Left kidney (tissue), 2 donors: Measurements from ENCODE around the gene HIF1AN. TPM values are rescaled to one million over a fixed set of nuclear protein-coding genes. Genes with fewer than 3 reads are reported as not detected.
"Not testable (repeated sequence)": the region's sequence is repeated elsewhere in the genome, so short reads cannot be mapped to it uniquely, and the experiment has no call there.

Source experiments
- DNase-seq: peaks from one replicate; pipeline ENCODE4 v3.0.0-alpha.2; 2013
- polyA plus RNA-seq: library from polyadenylated mRNA; unstranded; fragments of 120-200 nt; gene quantifications from one replicate; pipeline ENCODE4 v1.2.1, GENCODE V29; 2013; ENCODE audit not compliant: insufficient read length

Gene HIF1AN
- polyA plus RNA-seq, 1 donor, result 47.1 TPM

DNA sequence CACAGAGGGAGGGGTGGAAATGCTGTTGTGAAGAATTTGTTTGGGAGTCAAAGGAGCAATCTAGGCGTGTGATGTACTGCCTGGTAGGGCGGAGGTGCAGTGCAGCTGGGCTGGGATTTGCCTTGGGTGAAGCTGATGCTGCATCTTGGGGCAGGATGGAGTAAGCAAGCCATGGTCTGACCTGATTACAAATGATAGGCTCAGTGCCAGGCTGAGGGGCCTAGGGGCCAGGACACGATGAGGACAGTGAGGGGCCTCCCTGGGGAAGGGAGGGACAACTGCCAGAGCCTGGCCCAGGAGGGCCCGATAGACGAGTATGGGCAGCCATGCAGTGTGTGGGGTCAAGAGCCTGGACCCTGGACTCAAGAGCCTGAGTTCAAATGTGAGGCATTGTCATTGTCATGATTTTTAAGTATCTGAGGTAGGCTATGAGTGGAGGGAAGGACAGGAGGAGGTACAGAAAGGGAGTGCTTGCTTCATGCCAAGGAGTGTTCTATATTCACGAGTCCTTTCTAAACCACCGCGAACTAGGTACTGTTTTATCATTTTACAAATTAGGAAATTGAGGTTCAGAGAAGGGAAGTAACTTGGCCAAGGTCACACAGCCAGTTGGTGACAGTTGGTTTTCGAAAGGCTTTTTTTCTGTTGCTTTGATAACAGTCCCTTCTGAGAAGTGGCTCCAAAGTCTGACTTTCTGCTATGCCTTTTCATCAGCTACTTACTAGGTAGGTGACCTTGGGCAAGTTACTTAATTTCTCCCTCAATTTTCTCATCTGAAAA lies 29.7 kb downstream of the HIF1AN start:
- no peak for DNase-seq

DNA sequence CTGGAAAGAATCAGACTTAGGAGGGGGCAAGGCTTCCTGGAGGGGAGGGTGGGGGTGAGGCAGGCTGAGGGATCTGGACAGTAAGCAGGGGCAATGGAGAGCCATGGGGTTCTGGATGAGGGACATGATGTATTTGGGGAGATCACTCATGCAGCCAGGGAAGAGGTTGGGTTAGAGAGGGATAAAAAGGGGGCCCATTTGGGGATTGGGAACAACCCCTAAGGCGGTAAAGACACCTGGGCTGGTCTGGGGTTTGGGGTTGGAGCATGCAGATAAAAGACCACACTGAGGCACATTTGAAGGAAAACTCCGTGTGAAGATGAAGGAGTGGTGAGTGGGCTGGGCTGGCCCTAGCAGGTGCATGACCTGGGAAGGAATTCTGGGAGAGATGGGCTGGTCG lies 30.8 kb downstream of the HIF1AN start:
- no peak for DNase-seq

DNA sequence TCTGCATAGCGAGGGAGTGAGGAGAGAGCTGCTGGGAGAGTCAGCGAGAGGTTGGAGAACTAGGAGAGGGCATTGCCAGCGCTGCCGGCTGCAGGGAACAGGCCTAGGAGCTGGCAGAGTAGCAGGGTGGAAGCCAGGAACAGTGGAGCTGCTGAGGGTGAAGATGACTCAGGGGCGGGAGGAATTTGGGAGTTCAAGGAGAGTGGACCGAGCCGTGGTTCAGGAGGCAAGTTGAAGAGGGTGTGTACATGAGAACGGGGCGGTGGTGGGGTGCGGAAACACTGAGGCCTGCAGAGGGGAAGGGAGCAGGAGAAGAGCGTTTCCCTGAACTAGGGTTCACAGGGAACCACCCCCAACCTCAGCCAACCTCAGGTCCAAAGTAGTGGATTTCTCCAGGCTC lies 31.5 kb downstream of the HIF1AN start:
- DNase-seq, result no peak

DNA sequence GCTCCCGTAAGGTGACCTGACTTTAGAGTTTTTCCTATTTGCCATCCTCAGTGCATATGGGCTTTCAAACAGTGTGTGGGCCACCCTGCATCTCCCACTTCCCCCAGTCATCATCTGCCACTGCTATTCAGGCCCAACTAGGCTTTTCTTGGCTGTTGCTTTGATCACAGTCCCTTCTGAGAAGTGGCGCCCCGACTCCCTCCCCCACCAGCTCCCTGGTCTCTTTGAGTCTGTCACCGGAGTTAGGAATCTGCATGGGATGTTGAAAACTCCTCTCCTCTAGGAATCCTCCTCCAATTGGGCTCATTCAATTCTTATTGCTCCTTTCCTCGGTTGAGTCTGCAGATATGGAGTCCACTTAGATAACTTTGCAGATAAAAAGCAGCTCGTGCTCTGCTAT lies 32.1 kb downstream of the HIF1AN start:
- no peak for DNase-seq

DNA sequence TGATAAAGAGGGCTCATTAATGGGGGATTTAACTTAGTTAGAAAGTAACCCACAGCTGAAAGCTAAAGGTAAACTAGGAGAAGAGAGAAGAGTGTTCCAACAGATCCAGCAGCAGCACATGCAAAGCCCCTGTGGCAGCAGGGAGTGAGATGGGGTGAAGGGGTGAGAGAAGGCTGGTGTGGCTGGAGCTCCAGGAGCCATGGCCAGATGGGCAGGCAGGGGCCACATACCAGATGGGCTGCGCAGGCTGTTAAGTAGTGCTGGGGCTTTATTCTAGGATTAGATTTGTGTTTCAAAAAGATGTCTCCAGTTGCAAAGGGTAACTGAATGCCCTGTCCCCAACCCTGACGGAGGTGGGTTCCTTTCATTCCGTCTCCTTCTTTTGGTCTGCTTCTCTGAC lies 33.2 kb downstream of the HIF1AN start:
- no peak for DNase-seq

DNA sequence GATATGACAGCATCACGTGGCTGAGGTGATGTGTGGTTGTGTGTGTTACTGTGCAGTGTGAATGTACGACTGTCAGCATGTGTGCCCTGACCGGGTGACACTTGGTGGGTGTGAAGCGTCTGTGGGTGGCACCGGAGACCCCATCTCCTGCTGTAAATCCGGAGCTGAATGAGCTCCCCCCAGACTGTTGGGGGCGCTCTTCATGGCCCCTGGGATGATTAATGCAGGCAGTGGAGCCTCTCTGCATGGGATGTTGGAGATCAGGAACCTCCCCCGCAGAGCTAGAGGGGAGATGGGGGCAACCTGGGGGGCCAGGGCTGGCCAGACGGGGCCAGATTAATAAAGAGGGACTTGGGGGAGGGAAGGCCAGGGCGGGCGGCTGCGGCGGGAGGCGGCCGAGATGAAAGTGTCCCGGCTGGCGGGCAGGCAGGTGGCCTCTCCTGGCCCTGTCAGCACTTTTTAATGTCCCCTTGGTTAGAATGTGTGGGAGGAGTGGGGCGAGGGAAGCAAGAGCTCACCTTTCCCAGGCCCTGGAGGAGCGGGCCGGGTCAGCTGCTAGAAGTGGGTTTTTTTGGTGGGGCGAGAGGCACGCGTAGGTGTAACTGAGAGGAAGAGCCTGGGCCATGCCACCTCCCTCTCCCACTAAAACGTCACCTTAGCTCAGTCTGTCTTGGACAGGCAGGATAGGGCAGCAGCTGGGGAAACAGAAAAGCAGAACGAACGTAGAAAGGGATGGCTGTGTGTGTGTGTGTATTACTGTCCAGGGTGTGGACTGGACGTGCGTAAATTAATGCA lies 34.1 kb downstream of the HIF1AN start:
- DNase-seq, result peak; percentile 89

DNA sequence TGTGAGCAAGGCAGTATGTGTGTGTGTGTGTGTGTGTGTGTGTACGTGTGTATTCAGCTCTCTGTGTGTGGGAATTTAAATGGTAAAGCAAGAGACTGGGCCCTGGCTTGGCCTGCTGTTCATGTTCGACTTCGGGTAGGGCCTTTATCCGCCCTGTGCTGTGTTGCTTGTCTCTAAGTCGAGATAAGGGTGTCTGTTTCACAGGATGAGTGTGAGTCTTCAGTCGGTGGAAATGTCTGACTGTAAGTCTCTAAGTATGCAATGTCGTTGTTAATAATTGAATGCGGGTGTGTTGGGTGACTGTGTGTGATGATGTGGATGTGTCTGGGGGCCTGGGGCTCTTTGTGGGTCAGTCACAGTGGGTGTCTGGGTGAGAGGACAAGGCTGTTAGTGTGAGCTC lies 34.8 kb downstream of the HIF1AN start:
- no peak for DNase-seq

DNA sequence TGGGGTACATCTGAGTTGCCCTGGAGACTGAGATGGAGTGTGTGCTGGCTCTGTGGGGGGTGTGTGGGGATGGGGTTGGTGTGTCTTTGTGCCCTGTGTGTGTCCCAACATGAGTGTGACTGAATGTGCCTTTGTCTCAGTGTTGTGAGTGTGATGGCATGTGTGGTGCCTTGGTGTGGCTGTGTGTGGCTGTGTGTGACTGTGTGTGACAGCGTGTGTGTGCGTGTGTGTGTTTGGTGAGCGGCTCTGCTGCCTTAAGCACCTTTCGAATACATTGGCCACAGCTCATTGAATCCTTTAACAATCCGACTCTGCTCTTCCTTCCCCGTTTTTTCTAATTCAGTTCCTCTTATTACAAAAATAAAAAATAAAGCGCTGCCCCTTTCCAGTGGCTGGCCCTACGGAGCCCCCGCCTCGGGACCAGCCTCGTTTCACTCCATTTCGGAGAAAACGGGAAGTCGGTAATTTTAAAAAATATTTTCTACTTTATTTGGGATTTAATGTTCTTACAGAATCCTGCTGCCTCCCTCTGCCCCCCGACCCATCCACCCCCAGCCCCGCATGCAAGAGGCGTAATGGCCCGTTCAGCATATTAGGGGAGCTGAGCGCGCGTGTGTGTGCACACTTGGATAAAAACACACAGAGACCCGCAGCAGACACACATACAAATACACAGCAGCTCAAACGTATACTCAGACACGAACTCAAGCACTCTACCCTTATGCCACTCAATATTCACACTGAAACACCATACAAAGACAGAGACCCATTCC lies 35.5 kb downstream of the HIF1AN start:
- no peak for DNase-seq

DNA sequence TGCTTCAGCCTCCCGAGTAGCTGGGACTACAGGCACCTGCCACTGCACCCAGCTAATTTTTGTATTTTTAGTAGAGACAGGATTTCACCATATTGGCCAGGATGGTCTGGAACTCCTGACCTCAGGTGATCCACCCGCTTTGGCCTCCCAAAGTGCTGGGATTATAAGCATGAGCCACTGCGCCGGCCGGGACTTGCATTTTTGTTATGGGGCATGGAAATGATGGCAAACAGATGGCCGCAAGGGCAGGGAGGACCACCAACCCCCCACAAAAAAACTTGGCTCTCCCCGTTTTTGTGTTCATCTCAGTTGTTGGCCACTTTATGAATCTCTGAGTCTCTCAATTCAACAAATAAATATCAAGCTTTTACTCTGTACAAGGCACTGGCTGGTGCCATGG lies 39.4 kb downstream of the HIF1AN start:
- DNase-seq, result not testable (repeated sequence)

DNA sequence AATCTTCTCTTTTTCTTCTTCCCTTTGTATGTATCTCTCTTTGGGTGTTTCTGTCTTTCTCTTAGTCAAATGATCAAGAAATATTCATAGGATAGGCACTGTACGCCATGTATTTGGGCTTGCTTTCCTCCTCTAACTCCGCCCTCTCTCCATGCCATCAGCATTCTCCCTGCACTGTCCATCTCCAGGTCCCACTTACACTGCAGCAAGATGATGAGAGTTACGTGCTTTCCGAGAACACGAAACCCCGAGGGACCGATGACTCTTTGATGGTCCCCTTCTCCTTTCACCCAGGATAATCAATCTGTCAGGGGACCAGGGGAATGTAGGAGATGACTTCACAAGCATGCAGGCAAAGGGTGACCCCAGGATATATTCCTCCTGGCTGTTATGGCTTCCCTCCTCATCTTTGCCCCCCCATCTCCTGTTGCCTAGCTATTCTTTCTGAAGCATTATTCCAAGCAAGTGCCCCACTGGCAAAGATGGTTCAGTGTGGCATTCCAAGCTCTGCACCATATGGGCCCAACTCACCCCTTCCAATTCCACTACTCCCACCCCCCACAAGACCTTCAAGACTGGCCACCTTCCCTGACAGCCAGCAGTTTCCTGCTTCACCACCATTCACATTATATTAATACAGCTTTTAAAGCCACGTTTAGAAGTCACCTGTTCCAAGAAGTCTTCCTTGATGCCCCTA lies 40.0 kb downstream of the HIF1AN start:
- no peak for DNase-seq

DNA sequence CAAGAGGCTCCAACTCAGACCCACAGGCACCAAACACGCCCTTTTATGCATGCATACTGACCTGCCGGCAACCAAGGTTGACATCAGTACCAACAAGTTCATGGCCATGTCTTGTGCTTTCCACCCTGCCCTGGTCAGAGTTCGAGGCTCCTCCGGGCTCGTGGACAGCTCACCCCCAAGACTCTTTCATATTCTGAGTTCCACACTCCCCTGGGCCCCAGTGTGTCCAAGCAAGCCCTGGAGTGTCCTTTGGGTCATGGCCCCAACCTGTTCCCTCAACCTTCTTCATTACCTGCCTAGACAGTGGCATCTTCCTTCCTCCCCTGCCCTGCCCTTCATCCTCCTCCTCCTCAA lies 40.5 kb downstream of the HIF1AN start:
- DNase-seq, result no peak

DNA sequence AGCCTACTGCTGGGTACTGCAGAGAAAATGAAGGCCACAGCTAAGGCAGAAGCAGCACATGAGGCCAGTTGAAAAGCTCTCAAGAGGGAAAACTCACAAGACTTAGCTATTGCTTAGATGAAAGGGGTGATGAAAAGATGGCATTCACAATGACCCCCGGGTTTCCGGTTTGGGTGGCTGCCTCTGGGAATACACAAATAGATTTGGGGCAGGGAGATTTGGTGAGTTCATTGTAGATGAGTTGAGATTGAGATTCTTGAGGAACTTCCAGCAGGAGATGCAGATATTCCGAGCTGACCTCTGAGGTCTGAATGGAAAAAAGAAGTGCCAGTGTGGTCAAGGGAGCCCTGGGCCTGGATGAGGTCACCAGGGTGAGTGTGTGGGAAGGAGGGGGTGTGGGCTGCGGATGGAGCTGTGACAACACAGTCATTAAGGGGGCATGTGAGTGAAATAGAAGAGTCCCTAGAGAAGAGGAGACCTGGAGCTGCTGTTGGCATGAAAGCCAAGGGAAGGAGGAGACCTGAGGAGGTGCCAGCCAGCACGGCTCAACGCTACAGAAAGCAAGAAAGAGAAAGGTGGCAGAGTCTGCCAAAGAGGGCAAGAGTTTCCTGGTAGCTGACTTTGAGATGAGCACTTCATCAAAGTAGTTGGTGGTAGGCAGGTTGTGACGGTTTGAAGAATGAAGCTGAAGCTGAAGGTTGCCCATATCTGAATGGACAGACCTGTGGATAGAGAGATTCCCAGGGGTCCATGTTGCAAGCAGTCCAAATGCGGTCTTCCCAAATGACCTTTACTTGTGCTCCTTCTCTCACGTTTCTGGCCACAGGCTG lies 43.7 kb downstream of the HIF1AN start:
- no peak for DNase-seq

DNA sequence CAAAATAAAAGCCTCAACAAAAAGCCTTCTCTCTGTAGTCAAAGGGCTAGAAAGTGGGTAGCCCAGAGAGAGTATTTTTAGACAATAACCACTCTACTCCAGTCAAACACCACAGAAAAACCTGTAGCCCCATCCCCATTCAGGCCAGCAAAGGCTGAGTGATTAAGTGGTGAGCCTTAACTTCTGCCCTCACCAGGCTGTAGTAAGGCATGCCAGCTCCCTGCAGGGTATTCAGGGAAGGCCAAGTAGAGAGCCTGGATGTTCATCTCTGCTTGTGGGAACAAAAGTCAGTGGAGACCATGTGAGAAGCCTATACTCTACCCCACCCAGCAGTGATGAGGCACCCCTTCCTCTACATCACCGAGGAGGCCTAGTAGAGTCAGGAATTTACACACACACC lies 51.2 kb downstream of the HIF1AN start:
- DNase-seq, result no peak

DNA sequence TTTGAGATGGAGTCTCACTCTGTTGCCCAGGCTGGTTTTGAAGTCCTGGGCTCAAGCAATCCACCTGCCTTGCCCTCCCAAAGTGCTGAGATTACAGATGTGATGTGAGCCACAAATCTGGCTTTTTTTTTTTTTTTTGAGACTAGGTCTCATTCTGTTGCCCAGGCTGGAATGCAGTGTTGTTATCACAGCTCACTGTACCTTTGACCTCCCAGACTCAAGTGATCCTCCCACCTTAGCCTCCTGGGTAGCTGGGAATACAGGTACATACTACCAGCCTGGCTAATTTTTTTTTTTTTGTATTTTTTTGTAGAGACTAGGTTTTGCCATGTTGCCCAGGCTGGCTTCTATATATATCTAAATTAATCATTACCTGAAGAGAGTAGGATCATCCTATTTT lies 62.4 kb downstream of the HIF1AN start:
- DNase-seq, result no peak

DNA sequence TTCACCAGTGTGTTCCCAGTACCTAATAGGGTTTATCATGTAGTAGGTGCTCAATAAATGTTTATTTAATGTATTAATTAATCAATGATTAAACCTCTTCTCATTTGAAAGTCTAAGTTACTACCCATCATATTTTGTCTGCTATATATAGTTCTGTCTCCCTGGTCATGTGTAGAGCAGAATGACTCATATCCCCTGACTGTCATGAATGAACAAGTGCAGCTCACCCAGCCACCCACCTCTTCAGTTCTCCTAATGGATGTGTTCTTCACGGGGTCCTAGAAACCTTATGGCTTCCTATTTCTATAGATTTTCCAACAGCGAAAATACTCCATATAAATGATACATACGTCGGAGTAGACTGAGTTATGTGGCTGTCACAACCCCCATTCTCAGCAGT lies 64.5 kb downstream of the HIF1AN start:
- no peak for DNase-seq

DNA sequence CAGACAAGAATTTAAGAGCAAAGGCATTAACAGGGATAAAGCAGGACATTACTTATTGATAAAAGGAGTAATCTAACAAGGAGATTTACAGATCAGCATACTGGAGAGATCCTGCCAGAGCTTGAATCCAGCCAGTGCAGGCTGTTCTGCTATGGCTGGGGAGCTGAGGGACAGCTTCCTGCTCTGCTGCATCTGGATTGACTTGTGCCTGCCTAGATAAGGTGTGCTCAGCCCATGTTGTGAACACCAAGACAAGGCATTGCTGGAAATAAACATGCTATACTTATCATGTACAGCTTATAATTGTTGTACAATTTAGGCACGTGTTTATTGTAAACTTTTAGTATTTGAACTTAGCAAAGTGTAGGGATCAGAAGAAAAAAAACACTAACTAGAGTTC lies 71.7 kb downstream of the HIF1AN start:
- DNase-seq, result no peak

Other genes starting within 250 kb of the HIF1AN start
- gene BLOC1S2, start 249.3 kb upstream of the HIF1AN start, polyA plus RNA-seq, result 43.7 TPM
- 0.38 TPM for gene PKD2L1, start 205.7 kb upstream of the HIF1AN start, polyA plus RNA-seq
- gene SCD, start 188.7 kb upstream of the HIF1AN start, polyA plus RNA-seq, result 36.3 TPM
- gene WNT8B, start 72.9 kb upstream of the HIF1AN start, polyA plus RNA-seq, result 0.85 TPM
- 29.6 TPM for gene SEC31B, start 16.1 kb upstream of the HIF1AN start, polyA plus RNA-seq
- gene NDUFB8, start 6.1 kb upstream of the HIF1AN start, polyA plus RNA-seq, result 169 TPM
- 235 TPM for gene PAX2, start 209.6 kb downstream of the HIF1AN start, polyA plus RNA-seq